ENCODE measurements around the gene GALNT5.
"Not testable (repeated sequence)": the region's sequence is repeated elsewhere in the genome, so short reads cannot be mapped to it uniquely, and the experiment has no call there.

The GALNT5 gene

GRCh38 chr2:157257312-157258252, at the start of gene GALNT5:
TSS of gene GALNT5 (plus strand) at chr2:157257705. CDS start at chr2:157258083, 378 bp downstream.
- DNase-seq (ENCODE audit: low spot score), result no peak

- no peak for DNase-seq (ENCODE audit: low spot score)
Observed at GRCh38 chr2:157216286-157216965, 41.1 kb upstream of the GALNT5 start.

DNA sequence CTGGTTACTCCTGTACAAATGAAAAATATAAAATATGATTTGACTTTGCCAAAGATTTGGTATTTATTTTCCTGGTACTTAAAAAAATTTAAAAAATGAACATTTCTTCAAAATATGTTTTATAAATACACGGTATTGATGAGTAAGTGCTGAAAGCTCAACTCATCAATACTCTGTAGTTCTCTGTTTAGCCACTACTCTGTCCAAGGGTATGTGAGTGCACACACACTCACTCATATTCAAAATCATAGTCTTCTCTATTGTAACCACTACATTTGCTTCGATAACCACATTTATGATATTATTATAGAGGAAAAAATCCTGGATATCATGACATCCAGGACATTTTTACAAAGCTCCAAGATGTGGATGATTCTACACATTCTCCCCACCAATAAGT, 40.1 kb upstream of the GALNT5 start:
- DNase-seq (ENCODE audit: low spot score), result no peak

DNA sequence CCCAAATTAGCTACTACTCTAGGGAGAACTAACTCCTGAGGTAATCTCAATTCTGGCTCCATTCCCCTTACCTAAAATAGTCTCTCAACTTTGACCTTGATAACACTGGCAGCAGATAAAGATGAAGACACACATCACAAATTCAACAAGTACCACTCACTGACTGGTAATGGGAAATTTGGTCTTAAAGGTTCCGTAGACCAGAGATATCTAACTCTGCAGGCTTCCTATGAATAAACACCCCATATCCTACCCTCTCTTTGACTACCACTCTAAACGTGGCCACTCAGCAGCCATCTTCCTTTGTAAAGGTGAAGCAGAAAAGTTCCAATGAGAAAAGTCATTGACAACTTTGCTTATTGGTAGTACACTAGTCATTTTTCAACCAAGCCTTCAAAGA, 38.6 kb upstream of the GALNT5 start:
- DNase-seq (ENCODE audit: low spot score), result no peak

DNA sequence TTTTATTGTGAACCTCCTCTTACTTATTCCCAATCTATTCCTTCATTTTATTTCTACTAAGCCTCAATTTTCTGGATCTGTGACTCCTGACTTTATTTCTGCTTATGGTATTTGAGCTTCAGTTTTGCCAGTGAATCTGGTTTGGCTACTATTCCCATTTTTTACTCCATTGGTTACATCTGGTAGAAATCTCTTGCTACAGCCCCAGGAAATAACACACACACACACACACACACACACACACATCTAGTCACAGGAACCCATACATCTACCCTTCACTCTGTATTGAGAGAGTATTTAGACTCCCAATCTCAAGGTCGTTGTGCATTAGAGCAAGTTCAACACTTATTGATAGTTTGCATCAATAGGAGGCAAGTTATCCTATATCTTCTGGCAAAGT, 37.0 kb upstream of the GALNT5 start:
- DNase-seq (ENCODE audit: low spot score), result no peak

DNA sequence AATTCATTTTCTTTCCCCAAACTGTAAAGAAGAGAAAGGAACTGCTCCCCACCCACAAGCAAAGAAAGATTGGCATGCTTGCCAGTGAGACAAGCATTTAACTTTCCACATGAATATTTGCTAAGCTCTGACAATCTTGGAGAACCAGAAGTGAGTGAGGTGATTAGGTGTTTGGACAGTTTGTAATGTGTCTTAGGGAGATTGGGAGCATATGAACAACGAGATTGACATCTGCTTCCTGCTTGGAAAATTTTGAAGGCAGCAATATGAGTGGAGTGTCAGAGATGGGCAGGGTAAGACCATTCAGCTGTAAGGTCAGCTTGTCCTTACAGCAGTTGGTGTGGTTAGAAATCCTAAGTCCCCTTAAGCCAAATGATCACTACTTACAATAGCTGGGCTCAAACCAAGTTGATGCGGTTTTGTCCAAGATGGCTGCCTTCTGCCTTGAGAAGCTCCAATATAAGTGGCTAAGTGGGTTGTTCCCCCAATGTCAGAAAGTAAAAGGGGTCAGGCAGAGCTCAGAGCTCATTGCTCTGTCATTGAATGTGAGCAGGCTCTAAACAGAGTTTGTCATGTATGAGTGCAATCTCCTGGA, 36.0 kb upstream of the GALNT5 start:
- DNase-seq (ENCODE audit: low spot score), result no peak

- DNase-seq (ENCODE audit: low spot score), result no peak
Observed at GRCh38 chr2:157223624-157224205, 33.8 kb upstream of the GALNT5 start.

- DNase-seq (ENCODE audit: low spot score), result not testable (repeated sequence)
Observed at GRCh38 chr2:157224448-157224847, 33.1 kb upstream of the GALNT5 start.

DNA sequence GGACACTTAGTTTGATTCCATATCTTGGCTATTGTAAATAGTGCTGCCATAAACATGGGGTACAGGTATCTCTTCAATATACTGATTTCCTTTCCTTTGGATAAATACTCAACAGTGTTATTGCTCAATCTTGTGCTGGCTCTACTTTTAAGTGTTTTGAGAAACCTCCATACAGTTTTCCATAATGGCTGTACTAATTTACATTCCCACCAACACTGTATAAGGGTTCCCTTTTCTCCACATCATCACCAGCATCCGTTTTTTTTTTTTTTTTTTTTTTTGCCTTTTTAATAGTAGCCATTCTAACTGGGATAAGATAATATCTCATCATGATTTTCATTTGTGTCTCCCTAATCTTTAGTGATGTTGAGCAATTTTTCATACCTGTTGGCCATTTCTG, 29.9 kb upstream of the GALNT5 start:
- no peak for DNase-seq (ENCODE audit: low spot score)

DNA sequence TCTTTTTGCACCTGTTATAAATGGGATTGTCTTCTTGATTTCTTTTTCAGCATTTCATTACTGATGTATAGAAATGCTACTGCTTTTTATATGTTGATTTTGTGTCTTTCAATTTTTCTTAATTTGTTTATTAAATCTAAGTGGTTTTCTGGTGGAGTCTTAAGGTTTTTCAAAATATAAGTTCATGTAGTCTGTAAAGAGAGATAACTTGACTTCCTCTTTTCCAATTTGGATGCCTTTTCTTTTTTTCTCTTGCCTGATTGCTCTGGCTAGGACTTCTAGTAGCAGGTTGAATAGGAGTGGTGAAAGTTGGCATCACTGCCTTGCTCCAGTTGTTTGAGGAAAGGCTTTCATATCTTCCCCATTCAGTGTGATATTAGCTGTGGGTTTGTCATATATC, 28.6 kb upstream of the GALNT5 start:
- no peak for DNase-seq (ENCODE audit: low spot score)

DNA sequence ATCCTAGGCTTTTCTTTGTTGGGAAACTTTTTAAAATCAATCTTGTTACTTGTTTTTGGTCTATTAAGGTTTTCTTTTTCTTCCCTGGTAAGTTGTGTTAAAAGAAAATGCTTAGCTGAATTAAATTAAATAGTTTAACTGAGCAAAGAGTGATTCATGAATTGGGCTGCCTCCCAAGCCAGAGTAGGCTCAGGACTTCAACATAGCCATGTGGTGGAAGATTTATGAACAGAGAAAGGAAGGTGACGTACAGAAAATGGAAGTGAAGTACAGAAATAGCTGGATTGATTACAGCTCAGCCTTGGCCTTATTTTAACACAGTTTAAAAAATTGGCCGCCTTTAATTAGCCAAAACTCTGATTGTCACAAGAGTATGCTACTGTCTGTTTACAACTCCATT, 27.9 kb upstream of the GALNT5 start:
- no peak for DNase-seq (ENCODE audit: low spot score)

DNA sequence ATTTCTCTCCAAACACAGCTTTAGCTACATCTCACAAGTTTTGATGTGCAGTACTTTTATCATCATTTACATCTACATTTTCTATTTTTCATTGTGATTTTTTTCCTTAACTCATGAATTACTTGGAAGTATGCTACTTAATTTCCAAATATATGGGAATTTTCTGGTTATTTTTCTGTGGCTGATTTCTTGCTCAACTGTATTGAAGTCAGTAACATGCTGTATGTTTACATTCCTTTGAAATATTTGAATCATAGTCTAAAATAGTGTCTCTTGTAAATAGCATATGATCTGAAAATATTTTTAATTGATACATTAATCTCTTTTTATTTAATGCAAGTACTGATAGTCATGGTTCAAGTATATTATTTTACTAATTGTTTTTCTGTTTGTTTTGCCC, 26.0 kb upstream of the GALNT5 start:
- no peak for DNase-seq (ENCODE audit: low spot score)

DNA sequence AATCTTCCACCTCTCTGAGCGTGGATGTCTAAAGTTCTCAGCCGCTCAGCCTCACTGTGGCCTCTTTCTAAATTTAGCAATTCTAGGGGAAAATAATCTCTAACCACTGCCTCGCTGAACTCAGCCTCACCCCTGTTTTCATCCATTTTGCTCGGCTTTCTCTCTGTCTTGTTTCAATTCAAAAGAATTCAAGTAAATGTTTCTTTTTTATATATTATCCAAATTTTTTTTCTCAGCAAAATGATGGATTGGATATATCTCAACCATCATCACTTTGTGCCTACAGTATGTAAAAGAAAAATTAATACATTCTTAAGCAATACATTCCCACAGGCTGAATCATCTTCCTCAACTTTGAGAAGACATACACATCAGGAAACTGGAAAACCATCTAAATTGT, 24.0 kb upstream of the GALNT5 start:
- no peak for DNase-seq (ENCODE audit: low spot score)

- DNase-seq (ENCODE audit: low spot score), result no peak
Observed at GRCh38 chr2:157236404-157236803, 21.1 kb upstream of the GALNT5 start.

DNA sequence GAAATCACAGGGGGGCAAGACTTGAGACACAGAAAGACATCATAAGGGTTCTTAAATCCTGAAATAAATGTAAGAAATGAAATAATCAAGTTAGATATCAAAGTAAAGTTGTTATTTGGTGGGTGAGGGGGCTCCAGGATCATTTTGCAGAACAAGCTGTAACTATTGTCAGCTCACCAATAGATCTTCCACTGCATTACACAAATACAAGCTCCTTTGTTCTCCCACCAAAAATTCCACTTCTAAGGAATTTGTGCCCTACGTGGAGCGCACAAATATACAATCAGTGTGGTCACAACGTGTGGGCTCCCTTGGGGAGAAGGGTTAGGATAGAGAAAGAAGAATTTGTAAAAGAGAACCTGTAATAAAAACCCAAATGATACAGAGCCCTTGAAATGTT, 19.2 kb upstream of the GALNT5 start:
- no peak for DNase-seq (ENCODE audit: low spot score)

DNA sequence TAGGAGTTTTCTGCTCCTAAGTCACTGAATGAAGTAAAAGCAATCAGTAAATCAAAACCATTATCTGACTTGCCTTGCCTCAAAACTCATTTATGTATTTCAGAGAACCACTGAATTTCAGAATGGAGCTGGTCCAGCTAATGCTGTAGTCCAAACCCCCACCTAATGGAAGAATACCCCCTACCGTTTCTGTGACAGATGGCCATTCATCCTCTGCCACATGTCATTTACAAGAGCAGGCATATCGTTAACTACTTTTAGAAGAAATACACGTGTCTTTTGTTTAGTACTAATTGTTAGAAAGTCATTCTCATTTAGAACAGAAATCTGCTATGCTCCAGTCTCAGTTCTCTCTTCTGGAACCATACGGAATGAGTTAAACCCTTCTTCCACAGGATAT, 12.8 kb upstream of the GALNT5 start:
- no peak for DNase-seq (ENCODE audit: low spot score)

- DNase-seq (ENCODE audit: low spot score), result no peak
Observed at GRCh38 chr2:157245144-157245840, 12.2 kb upstream of the GALNT5 start.

GRCh38 chr2:157245846-157246764, 11.4 kb upstream of the GALNT5 start:
- no peak for DNase-seq (ENCODE audit: low spot score)

GRCh38 chr2:157246765-157247407, 10.6 kb upstream of the GALNT5 start:
- DNase-seq (ENCODE audit: low spot score), result no peak

GRCh38 chr2:157250836-157251235, 6.7 kb upstream of the GALNT5 start:
- no peak for DNase-seq (ENCODE audit: low spot score)
